HG03039 (cell line): ENCODE measurements around the gene ITGA1.
"Not testable (repeated sequence)": the region's sequence is repeated elsewhere in the genome, so short reads cannot be mapped to it uniquely, and the experiment has no call there.

ENCODE experiments used
- ATAC-seq: cut with Tn5 transposase; IDR thresholded peaks from one replicate; pipeline ENCODE4 v1.9.1; 2021; ENCODE audit warnings: mild to moderate bottlenecking, moderate library complexity; ENCODE audit not compliant: unreplicated experiment

ITGA1 gene

GRCh38 chr5:52947208-52947607, 159.5 kb downstream of the ITGA1 start:
- ATAC-seq: no peak

GRCh38 chr5:52947851-52948250, 160.1 kb downstream of the ITGA1 start:
- ATAC-seq: no peak

- peak; percentile 99 for ATAC-seq
These were observed 160.8 kb downstream of the ITGA1 start for GRCh38 chr5:52948418-52949076.

GRCh38 chr5:52950686-52951085, 163.0 kb downstream of the ITGA1 start:
- ATAC-seq: no peak

- no peak for ATAC-seq
These were observed 164.8 kb downstream of the ITGA1 start for GRCh38 chr5:52952483-52952882.

- no peak for ATAC-seq
These were observed 168.3 kb downstream of the ITGA1 start for GRCh38 chr5:52956014-52956413.

- ATAC-seq: no peak
These were observed 169.4 kb downstream of the ITGA1 start for GRCh38 chr5:52956915-52957747.

- no peak for ATAC-seq
These were observed 173.6 kb downstream of the ITGA1 start for GRCh38 chr5:52961274-52961681.

GRCh38 chr5:52963636-52964035, 175.9 kb downstream of the ITGA1 start:
- no peak for ATAC-seq

GRCh38 chr5:52964138-52964537, 176.4 kb downstream of the ITGA1 start:
- ATAC-seq: no peak

GRCh38 chr5:52976157-52976556, 188.4 kb downstream of the ITGA1 start:
- ATAC-seq: not testable (repeated sequence)

GRCh38 chr5:52977264-52977897, 189.7 kb downstream of the ITGA1 start:
- no peak for ATAC-seq

GRCh38 chr5:52981507-52981906, 193.8 kb downstream of the ITGA1 start:
- ATAC-seq: no peak

- no peak for ATAC-seq
These were observed 196.3 kb downstream of the ITGA1 start for GRCh38 chr5:52983731-52984636.

- ATAC-seq: no peak
These were observed 197.6 kb downstream of the ITGA1 start for GRCh38 chr5:52985306-52985705.

- ATAC-seq: no peak
These were observed 200.1 kb downstream of the ITGA1 start for GRCh38 chr5:52987711-52988331.

- ATAC-seq: no peak
These were observed 200.8 kb downstream of the ITGA1 start for GRCh38 chr5:52988335-52989024.

- peak; percentile 50 for ATAC-seq
These were observed 201.5 kb downstream of the ITGA1 start, which contains the start of gene ITGA2 for GRCh38 chr5:52989025-52989780. Gene ITGA2, plus strand, starts transcription at chr5:52989352. Its CDS starts 117 bp downstream, at chr5:52989469.
